Measurements from ENCODE around the gene APBA2. TPM values are rescaled to one million over a fixed set of nuclear protein-coding genes. Genes with fewer than 3 reads are reported as not detected.

Gene APBA2
- total RNA-seq, 4 donors from 2014 or later: 2.3 to 15.0 (median 4.6) TPM; not detected in 1

DNA sequence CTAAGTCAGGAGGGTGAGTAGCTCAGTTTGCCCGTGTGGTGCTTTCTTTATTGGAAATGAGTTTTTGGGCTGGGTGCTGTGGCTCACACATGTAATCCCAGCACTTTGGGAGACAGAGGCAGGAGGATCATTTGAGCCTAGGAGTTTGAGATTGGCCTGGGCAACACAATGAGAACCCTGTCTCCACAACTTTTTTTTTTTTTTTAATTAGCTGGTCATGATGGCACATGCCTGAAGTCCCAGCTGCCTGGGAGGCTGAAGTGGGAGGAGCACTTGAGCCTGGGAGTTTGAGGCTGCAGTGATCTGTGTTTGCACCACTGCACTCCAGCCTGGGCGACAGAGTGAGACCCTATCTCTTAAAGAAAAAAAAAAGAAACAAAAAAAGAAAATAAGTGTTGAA lies 208.9 kb downstream of the APBA2 start:
- intact Hi-C loops (cut with DNase I; ENCODE audit: low total_unique reads): no loop called here
- no peaks in the 10 kb centered on the region for H3K4me1 ChIP-seq
- H3K36me3 ChIP-seq: no peaks in the 10 kb centered on the region
- H3K9me3 ChIP-seq: no peaks in the 10 kb centered on the region
- H3K27ac ChIP-seq: no peak overlapping the region
- TF ChIP-seq POLR2A (IDR thresholded peaks at IDR 0.05): no peak
- TF ChIP-seq, protein P1, sequence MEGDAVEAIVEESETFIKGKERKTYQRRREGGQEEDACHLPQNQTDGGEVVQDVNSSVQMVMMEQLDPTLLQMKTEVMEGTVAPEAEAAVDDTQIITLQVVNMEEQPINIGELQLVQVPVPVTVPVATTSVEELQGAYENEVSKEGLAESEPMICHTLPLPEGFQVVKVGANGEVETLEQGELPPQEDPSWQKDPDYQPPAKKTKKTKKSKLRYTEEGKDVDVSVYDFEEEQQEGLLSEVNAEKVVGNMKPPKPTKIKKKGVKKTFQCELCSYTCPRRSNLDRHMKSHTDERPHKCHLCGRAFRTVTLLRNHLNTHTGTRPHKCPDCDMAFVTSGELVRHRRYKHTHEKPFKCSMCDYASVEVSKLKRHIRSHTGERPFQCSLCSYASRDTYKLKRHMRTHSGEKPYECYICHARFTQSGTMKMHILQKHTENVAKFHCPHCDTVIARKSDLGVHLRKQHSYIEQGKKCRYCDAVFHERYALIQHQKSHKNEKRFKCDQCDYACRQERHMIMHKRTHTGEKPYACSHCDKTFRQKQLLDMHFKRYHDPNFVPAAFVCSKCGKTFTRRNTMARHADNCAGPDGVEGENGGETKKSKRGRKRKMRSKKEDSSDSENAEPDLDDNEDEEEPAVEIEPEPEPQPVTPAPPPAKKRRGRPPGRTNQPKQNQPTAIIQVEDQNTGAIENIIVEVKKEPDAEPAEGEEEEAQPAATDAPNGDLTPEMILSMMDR (IDR thresholded peaks at IDR 0.05): no peak
- H3K27me3 ChIP-seq: no peaks in the 10 kb centered on the region
- H3K4me3 ChIP-seq: no peak overlapping the region
- no peak for DNase-seq

DNA sequence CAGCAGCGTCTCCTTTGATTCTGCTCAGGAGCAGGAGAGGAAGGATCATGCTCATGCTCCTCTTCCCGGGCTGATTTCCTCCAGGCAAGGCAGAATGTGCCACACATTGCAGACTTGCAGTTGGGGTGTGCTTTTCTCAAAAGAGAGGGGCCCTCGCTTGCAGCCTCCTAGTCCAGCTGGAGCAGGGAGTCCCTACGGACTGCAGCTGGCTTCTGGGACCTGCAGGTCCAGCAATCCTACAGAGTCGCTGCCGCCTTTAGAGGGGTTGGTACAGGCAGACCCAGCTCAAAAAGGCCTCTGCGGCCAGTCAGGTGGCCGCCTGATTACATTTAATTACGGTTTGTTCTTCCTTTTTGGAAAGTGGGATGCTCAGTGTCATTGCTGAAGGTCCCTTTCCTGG lies 210.0 kb downstream of the APBA2 start:
- H3K36me3 ChIP-seq: no peaks in the 10 kb centered on the region
- no peaks in the 10 kb centered on the region for H3K4me1 ChIP-seq
- no peak for TF ChIP-seq POLR2A (IDR thresholded peaks at IDR 0.05)
- TF ChIP-seq, protein P1 (IDR thresholded peaks at IDR 0.05): no peak
- H3K4me3 ChIP-seq: no peak overlapping the region
- no peak overlapping the region for H3K27ac ChIP-seq
- H3K9me3 ChIP-seq: no peaks in the 10 kb centered on the region
- no peak for DNase-seq
- H3K27me3 ChIP-seq: no peaks in the 10 kb centered on the region
- intact Hi-C loops (cut with DNase I; ENCODE audit: low total_unique reads): no loop called here

DNA sequence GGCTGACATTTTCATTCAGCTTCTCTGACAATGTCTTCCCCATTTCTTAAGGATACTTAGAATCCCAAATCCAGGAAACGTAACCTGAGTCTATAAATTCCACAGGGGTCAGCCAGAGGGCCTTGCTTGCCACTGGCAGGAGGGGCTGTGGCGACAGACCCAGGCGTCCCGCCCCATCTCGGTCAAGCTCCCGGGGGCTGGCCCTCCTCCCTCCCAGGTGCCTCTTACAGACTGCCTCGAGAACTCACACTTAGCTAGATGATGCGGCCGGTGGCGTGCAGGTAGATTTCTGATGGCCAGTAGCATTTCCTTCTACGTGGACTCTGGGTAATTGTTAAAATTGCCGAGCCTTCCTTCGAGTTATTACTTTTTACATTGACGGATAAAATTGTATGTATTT lies 211.4 kb downstream of the APBA2 start:
- intact Hi-C loops (cut with DNase I; ENCODE audit: low total_unique reads): no loop called here
- TF ChIP-seq, protein P1 (IDR thresholded peaks at IDR 0.05): no peak
- TF ChIP-seq POLR2A (IDR thresholded peaks at IDR 0.05): no peak
- no peaks in the 10 kb centered on the region for H3K36me3 ChIP-seq
- H3K9me3 ChIP-seq: no peaks in the 10 kb centered on the region
- no peak for DNase-seq
- no peak overlapping the region for H3K4me3 ChIP-seq
- no peak overlapping the region for H3K27ac ChIP-seq
- no peaks in the 10 kb centered on the region for H3K27me3 ChIP-seq
- H3K4me1 ChIP-seq: no peaks in the 10 kb centered on the region

DNA sequence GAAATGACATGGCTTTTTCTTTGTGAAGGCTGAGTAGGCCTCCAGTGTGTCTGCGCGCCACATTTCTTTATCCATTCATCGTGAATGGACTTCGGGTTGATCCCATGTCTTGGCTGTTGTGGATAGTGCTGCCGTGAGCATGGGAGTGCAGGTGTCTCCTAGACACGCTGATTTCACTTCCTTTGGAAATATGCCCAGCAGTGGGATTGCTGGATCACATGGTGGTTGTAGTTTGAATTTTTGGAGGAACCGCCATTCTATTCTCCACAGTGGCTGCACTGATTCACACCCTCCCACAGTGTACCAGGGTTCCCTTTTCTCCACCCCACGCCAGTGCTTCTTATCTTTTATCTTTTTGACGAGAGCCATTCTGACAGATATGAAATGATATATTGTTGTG lies 212.2 kb downstream of the APBA2 start:
- intact Hi-C loops (cut with DNase I; ENCODE audit: low total_unique reads): no loop called here
- no peak for TF ChIP-seq POLR2A (IDR thresholded peaks at IDR 0.05)
- TF ChIP-seq, protein P1 (IDR thresholded peaks at IDR 0.05): no peak
- no peak for DNase-seq

DNA sequence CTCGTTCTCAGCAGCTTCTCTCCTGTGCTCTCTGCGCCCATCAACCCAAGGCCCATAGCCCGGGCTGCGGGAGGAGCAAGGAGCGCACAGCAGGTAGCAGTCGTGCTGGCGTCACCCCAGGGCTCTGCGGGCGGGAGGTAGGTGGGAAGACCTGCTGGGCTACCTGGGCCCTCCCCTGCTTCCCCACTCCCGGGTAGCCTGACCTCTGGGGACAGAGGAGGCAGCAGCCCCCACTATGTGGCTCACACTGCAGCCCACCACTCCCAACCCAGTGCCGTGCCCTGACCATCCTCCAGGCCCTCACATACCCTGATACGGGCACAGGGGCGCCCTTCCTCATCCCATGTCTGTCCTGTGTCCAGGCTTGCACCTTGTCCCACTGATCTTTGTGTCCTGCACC lies 212.9 kb downstream of the APBA2 start:
- Histone ChIP-seq H3K27ac (no peak overlapping the region), H3K4me1 (no peaks in the 10 kb centered on the region), H3K4me3 (no peak overlapping the region), H3K9me3 (no peaks in the 10 kb centered on the region), H3K27me3 (no peaks in the 10 kb centered on the region), H3K36me3 (no peaks in the 10 kb centered on the region)
- TF ChIP-seq POLR2A (IDR thresholded peaks at IDR 0.05): no peak
- TF ChIP-seq, protein P1 (IDR thresholded peaks at IDR 0.05): no peak
- no peak for DNase-seq
- intact Hi-C loops (cut with DNase I; ENCODE audit: low total_unique reads): no loop called here

More for the DNA sequence above, 212.2 kb downstream of the APBA2 start:
- H3K27ac ChIP-seq: no peak overlapping the region
- H3K4me1 ChIP-seq: no peaks in the 10 kb centered on the region
- H3K36me3 ChIP-seq: no peaks in the 10 kb centered on the region
- no peaks in the 10 kb centered on the region for H3K9me3 ChIP-seq
- no peaks in the 10 kb centered on the region for H3K27me3 ChIP-seq
- H3K4me3 ChIP-seq: no peak overlapping the region
